Astrocyte (in vitro differentiated cells and primary cell): Measurements from ENCODE around the gene CNP. TPM values are rescaled to one million over a fixed set of nuclear protein-coding genes. Genes with fewer than 3 reads are reported as not detected.

Experiments
- DNase-seq: peaks from one replicate; pipeline ENCODE4 v3.0.0-alpha.2; 2010; ENCODE audit warnings: low read depth
- FAIRE-seq: peaks from 2 replicates; lab custom pipeline; 2011; peaks lifted over from hg19 to GRCh38; lab: Jason Lieb, UNC
- H2AFZ ChIP-seq: 2 replicates; pipeline ENCODE4 v1.6.0; 2012; ENCODE audit warnings: low read depth, low read length, inconsistent platforms
- H3K27ac ChIP-seq: 2 replicates; pipeline ENCODE4 v1.5.1; 2011; ENCODE audit warnings: low read depth, low read length, inconsistent platforms
- H3K27me3 ChIP-seq: 2 replicates; pipeline ENCODE4 v1.6.0; 2011; ENCODE audit warnings: low read length, inconsistent platforms; ENCODE audit not compliant: insufficient read depth
- H3K36me3 ChIP-seq: 2 replicates; pipeline ENCODE4 v1.5.1; 2011; ENCODE audit warnings: low read length, inconsistent platforms; ENCODE audit not compliant: insufficient read depth
- H3K4me1 ChIP-seq: 2 replicates; pipeline ENCODE4 v1.5.1; 2011; ENCODE audit warnings: low read length, inconsistent platforms; ENCODE audit not compliant: insufficient read depth
- H3K4me2 ChIP-seq: 2 replicates; pipeline ENCODE4 v1.6.0; 2012; ENCODE audit warnings: low read length, inconsistent platforms
- H3K4me3 ChIP-seq: 2 replicates; pipeline ENCODE4 v1.5.1; 2011; ENCODE audit warnings: low read depth, mild to moderate bottlenecking, low read length, inconsistent platforms; ENCODE audit not compliant: insufficient read depth
- H3K79me2 ChIP-seq: 2 replicates; pipeline ENCODE4 v1.6.0; 2012; ENCODE audit warnings: mild to moderate bottlenecking, low read length, inconsistent platforms; ENCODE audit not compliant: insufficient read depth
- H3K9ac ChIP-seq: 2 replicates; pipeline ENCODE4 v1.6.0; 2012; ENCODE audit warnings: mild to moderate bottlenecking, low read length, inconsistent platforms
- H3K9me3 ChIP-seq: 2 replicates; pipeline ENCODE4 v1.5.1; 2012; ENCODE audit warnings: low read depth, mild to moderate bottlenecking, low read length, inconsistent platforms; ENCODE audit not compliant: insufficient read depth
- H4K20me1 ChIP-seq: 2 replicates; pipeline ENCODE4 v1.6.0; 2012; ENCODE audit warnings: low read length, inconsistent platforms; ENCODE audit not compliant: insufficient read depth
- H3K27ac Mint-ChIP-seq: one replicate; pipeline ENCODE4 v1.8.0; 2021; ENCODE audit warnings: mild to moderate bottlenecking, mixed read lengths; ENCODE audit not compliant: unreplicated experiment
- H3K27me3 Mint-ChIP-seq: one replicate; pipeline ENCODE4 v1.8.0; 2021; ENCODE audit warnings: low read depth, mixed read lengths; ENCODE audit not compliant: unreplicated experiment
- H3K36me3 Mint-ChIP-seq: one replicate; pipeline ENCODE4 v1.8.0; 2021; ENCODE audit warnings: low read depth, mixed read lengths; ENCODE audit not compliant: unreplicated experiment
- H3K4me1 Mint-ChIP-seq: one replicate; pipeline ENCODE4 v1.8.0; 2021; ENCODE audit warnings: low read depth, mixed read lengths; ENCODE audit not compliant: unreplicated experiment
- H3K4me3 Mint-ChIP-seq: one replicate; pipeline ENCODE4 v1.8.0; 2021; ENCODE audit warnings: mild to moderate bottlenecking, moderate library complexity, mixed read lengths; ENCODE audit not compliant: unreplicated experiment
- H3K9me3 Mint-ChIP-seq: one replicate; pipeline ENCODE4 v1.8.0; 2021; ENCODE audit warnings: mild to moderate bottlenecking, mixed read lengths; ENCODE audit not compliant: unreplicated experiment
- CTCF ChIP-seq: IDR thresholded peaks from 2 replicates; pipeline ENCODE4 v1.5.1; 2011; ENCODE audit warnings: low read depth, mild to moderate bottlenecking, inconsistent platforms, low read length, moderate library complexity; ENCODE audit not compliant: insufficient read depth
- EZH2 ChIP-seq: IDR thresholded peaks from 2 replicates; pipeline ENCODE4 v1.6.1; 2012; ENCODE audit warnings: mild to moderate bottlenecking, low read length, inconsistent platforms; ENCODE audit not compliant: insufficient read depth
- total RNA-seq: library from RNA; stranded (reverse); gene quantifications from 2 replicates; pipeline ENCODE4 v1.2.1, GENCODE V29; 2021

Gene CNP
- total RNA-seq, 1 donor from 2014 or later: 169 TPM

GRCh38 chr17:41943492-41943891, 23.1 kb upstream of the CNP start:
- Histone ChIP-seq H3K79me2 (no peaks in the 10 kb centered on the region), H3K4me3 (no peak overlapping the region), H2AFZ (no peak overlapping the region), H3K27ac (no peak overlapping the region), H3K4me2 (no peak overlapping the region), H3K27me3 (no peaks in the 10 kb centered on the region), H3K4me1 (no peaks in the 10 kb centered on the region), H3K36me3 (no peaks in the 10 kb centered on the region), H3K9me3 (no peaks in the 10 kb centered on the region), H4K20me1 (no peaks in the 10 kb centered on the region), H3K9ac (no peak overlapping the region)
- Mint-ChIP-seq H3K36me3 (peaks cover 5% of the 10 kb centered on the region), H3K4me1 (no peaks in the 10 kb centered on the region), H3K27ac (no peak overlapping the region), H3K9me3 (no peaks in the 10 kb centered on the region), H3K4me3 (no peak overlapping the region), H3K27me3 (peaks cover 11% of the 10 kb centered on the region)
- TF ChIP-seq CTCF (no peak), EZH2 (no peak)
- DNase-seq: no peak
- FAIRE-seq: no peak

- no peak overlapping the region for H3K9ac ChIP-seq
- no peaks in the 10 kb centered on the region for H3K36me3 ChIP-seq
- no peak overlapping the region for H2AFZ ChIP-seq
- H3K4me2 ChIP-seq: no peak overlapping the region
- Mint-ChIP-seq H3K27ac (no peak overlapping the region), H3K9me3 (no peaks in the 10 kb centered on the region), H3K4me1 (no peaks in the 10 kb centered on the region), H3K27me3 (peaks cover 7% of the 10 kb centered on the region), H3K4me3 (no peak overlapping the region), H3K36me3 (peaks cover 1% of the 10 kb centered on the region)
- no peaks in the 10 kb centered on the region for H3K79me2 ChIP-seq
- no peak overlapping the region for H3K4me3 ChIP-seq
- no peak for FAIRE-seq
- H3K27ac ChIP-seq: no peak overlapping the region
- H3K9me3 ChIP-seq: no peaks in the 10 kb centered on the region
- no peaks in the 10 kb centered on the region for H3K4me1 ChIP-seq
- DNase-seq: no peak
- no peaks in the 10 kb centered on the region for H4K20me1 ChIP-seq
- TF ChIP-seq CTCF: no peak
- no peak for TF ChIP-seq EZH2
- no peaks in the 10 kb centered on the region for H3K27me3 ChIP-seq
Measured at GRCh38 chr17:41944943-41945342, 21.7 kb upstream of the CNP start.

GRCh38 chr17:41948762-41949460, 17.7 kb upstream of the CNP start:
- no peaks in the 10 kb centered on the region for H3K9me3 Mint-ChIP-seq
- Histone ChIP-seq H3K4me3 (no peak overlapping the region), H3K27ac (no peak overlapping the region), H3K4me2 (no peak overlapping the region), H2AFZ (no peak overlapping the region), H3K4me1 (no peaks in the 10 kb centered on the region), H3K27me3 (no peaks in the 10 kb centered on the region), H4K20me1 (no peaks in the 10 kb centered on the region), H3K79me2 (no peaks in the 10 kb centered on the region), H3K9me3 (no peaks in the 10 kb centered on the region), H3K9ac (no peak overlapping the region), H3K36me3 (no peaks in the 10 kb centered on the region)
- no peaks in the 10 kb centered on the region for H3K36me3 Mint-ChIP-seq
- no peaks in the 10 kb centered on the region for H3K4me1 Mint-ChIP-seq
- FAIRE-seq (no peak), DNase-seq (no peak)
- TF ChIP-seq CTCF (no peak), EZH2 (no peak)
- H3K27ac Mint-ChIP-seq: no peak overlapping the region
- H3K27me3 Mint-ChIP-seq: no peaks in the 10 kb centered on the region
- no peak overlapping the region for H3K4me3 Mint-ChIP-seq
